HG03469 (cell line): ENCODE measurements around the gene CBFA2T3.

Experiments
- ATAC-seq: cut with Tn5 transposase; IDR thresholded peaks from one replicate; pipeline ENCODE4 v1.9.1; 2021; ENCODE audit warnings: mild to moderate bottlenecking, moderate library complexity, moderate number of reproducible peaks; ENCODE audit not compliant: unreplicated experiment

Gene CBFA2T3

DNA sequence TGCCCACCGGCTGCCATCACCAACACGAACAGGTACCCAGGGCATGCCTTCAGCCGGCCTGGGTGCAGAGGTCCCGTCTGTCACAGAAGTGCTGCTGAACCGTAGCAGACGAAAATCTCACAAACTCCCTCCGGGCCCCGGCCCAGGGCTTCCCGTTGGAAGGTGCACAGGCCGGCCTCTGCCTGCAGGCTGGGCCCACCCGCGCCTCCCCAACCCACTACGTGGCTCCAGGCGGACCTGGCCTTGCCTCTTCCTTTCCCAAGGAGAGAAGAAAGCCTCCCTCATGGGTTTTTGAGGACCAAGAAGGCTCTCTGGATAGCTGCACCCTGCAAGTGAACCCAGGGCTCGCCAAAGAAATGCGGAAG lies 65.1 kb downstream of the CBFA2T3 start:
- ATAC-seq: no peak

GRCh38 chr16:88911136-88911945 lies 65.7 kb downstream of the CBFA2T3 start:
- ATAC-seq: no peak

DNA sequence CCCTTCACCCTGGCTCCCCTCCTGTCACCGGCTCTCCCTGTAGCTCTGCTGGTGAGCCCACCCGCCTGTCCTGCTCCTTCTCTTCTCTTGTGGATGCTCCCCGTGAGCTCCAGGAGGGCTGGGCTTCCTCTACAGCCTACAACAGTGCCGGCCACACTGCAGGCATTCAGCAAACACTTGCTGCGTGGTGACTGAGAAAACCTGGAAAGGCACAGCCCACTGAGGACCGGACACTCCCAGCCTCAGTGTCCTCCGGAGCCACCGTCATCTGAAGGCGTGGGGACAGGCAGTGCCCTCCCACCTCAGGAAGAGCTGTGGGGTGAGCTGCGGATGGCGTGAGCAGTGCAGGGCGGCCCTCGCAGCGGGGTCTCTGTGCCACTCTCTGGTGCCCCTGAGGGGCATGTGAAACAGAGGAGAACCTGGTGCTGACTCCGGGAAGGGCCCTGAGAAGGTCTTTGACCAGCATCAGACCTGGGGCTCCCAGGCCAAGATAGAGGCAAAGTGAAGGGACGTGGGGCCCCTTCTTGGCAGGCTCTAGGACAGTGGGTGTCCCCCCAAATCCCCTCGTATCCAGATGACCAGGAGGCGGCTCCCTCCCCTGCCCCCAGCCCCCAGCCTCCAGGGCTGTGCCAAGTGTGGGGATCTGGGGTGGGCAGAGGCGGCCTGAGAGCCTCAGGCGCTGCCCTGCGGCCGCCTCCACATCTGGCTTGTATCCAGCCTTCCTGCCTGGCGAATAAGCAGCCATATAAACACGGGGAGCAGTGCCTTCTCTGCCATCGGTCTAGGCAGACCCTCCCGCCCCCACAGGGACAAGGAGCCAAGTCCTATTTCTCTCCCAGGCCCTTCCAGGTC lies 66.5 kb downstream of the CBFA2T3 start:
- ATAC-seq: no peak

- no peak for ATAC-seq
Measured at GRCh38 chr16:88909431-88910210, 67.4 kb downstream of the CBFA2T3 start.

DNA sequence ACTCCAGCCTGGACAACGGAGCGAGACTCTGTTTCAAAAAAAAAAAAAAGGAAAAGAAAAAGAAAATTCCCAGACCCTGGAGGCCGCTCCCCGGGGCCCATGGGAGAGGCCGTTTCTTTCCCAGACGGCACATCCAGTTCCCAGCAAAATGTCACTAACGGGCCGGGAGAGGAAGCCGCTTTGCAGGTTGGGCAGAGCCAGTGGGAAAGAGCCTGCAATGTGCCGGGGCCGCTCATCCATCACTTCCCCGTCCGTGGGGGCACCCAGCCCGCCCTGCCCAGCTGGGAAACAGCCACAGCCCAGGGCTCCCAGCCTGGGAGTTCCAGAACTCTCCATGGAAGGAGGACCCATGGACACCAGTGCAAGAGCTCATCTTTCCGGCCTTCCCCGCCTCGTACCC lies 68.7 kb downstream of the CBFA2T3 start:
- ATAC-seq: no peak

GRCh38 chr16:88907768-88908167 lies 69.2 kb downstream of the CBFA2T3 start:
- ATAC-seq: no peak

- ATAC-seq: no peak
Measured at GRCh38 chr16:88906535-88907105, 70.4 kb downstream of the CBFA2T3 start.

- ATAC-seq: no peak
Measured at GRCh38 chr16:88906020-88906419, 71.0 kb downstream of the CBFA2T3 start.

GRCh38 chr16:88905563-88905962 lies 71.4 kb downstream of the CBFA2T3 start:
- ATAC-seq: no peak

DNA sequence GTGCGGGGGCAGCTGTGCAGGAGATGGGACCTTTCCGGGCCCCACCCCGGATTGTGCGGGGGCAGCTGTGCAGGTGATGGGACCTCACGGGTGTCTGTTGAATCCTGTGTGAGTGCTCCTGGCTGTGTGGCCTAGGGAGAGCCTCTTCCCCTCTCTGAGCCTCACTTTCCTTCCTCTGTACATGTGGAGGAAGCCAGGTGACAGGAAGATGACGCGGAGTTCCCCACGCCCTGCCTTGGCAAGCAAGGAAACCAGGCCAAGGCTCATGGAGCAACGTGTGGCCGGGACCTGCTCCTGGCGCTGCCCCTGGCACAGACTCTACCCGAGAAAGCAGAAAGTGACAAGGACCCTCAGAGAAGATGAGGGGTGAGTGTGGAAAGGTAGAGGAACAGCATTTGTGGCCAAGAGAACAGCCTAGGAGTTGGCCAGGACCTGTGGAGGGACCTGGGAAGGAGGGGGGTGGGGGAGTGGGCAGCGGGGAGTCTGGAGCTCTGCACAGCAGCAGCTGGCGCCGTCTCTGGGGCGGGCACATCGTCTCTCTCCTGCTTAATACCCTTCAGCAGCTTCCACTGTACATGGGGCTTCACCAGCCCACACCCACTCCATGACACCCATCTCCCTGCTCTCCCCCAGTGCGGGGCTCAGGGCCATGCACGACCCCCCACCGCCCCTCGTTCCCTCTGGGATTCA lies 72.2 kb downstream of the CBFA2T3 start:
- ATAC-seq: no peak

DNA sequence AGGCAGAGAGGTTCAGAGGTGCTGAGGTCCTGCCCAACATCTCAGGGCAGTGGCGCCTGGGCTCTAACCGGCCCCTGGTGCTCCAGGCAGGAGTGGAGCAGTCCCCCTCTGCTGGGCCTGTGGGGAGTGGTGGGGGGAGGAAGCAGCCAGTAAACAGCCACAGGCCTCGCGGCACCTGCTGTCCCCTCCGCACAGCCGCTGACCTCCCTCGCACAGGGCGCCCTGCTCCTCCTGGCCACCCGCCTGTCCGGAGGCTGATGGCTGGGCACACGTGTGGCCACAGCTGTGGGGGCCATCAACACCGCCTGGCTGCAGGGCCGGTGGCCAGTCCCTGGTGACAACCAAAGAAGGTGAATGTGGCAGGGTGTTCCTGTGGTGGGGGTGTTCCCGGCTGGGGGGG lies 73.7 kb downstream of the CBFA2T3 start:
- ATAC-seq: no peak

DNA sequence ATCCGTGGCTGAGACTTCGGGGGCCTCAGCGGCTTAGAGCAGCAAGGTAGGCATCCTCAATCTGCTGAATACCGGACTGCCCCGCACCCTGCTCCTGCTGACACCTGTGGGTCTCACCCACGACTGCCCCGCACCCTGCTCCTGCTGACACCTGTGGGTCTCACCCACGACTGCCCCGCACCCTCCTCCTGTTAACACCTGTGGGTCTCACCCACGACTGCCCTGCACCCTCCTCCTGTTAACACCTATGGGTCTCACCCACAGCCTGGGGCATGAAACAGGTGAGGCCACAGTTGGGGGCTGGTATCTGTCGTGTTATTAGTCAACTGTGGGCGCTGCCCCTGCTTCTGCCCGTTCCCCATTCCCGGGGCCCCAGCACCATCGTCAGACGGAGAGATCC lies 74.3 kb downstream of the CBFA2T3 start:
- ATAC-seq: no peak

- no peak for ATAC-seq
Measured at GRCh38 chr16:88901718-88902337, 75.2 kb downstream of the CBFA2T3 start.

DNA sequence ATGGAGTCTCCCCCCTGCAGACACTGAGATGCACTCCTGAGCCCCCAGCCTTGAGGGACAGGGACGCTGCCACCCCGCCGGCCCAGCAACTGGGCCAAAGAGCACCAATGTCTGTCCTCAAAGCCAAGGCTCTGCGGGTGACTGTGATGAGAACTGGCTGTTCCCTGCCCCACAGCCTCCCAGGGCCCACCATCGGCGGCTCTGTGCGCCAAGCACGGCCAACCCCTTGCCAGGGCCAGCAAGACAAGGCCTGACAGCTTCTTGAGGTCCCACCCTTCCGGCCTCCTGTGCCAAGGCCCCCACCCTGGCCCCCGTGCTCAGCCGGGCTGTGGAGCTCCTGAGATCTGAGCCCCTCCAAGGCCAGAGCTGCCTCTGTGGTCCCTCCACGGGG lies 76.3 kb downstream of the CBFA2T3 start:
- ATAC-seq: no peak

- no peak for ATAC-seq
Measured at GRCh38 chr16:88899901-88900661, 76.9 kb downstream of the CBFA2T3 start.

- ATAC-seq: no peak
Measured at GRCh38 chr16:88897696-88898425, 79.1 kb downstream of the CBFA2T3 start.

- ATAC-seq: no peak
Measured at GRCh38 chr16:88896238-88897070, 80.6 kb downstream of the CBFA2T3 start.

- no peak for ATAC-seq
Measured at GRCh38 chr16:88895335-88895734, 81.7 kb downstream of the CBFA2T3 start.
